Middle frontal gyrus (tissue), 1 donor: Measurements from ENCODE around the gene TUT7.
"Not testable (repeated sequence)": the region's sequence is repeated elsewhere in the genome, so short reads cannot be mapped to it uniquely, and the experiment has no call there.

Source experiments
- DNase-seq: peaks from one replicate; pipeline ENCODE4 v3.0.0-alpha.2; 2015; ENCODE audit warnings: low spot score; ENCODE audit errors: extremely low spot score

TUT7 gene

GRCh38 chr9:86350006-86350760 lies 4.0 kb downstream of the TUT7 start:
- DNase-seq, result no peak

- no peak for DNase-seq
Observed at GRCh38 chr9:86349271-86349670, 4.9 kb downstream of the TUT7 start.

DNA sequence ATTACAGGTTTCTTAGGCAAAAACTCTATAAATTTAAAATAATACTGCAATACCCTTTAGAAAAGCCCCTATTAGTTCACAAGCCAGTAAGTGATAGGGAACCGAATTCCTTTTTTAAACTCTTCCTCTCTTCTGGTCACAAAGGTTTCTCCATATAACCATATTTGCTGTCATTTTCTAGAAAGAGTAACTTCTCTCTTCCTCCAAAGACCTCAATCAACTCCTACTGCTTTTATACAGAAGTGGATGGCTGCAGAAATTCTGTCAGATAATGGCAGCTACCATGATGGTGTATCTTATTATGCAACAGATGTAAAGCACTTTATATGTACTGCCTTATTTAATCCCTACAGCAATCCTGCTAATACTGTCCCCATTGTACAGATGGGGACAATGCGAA lies 6.2 kb downstream of the TUT7 start:
- DNase-seq, result no peak

DNA sequence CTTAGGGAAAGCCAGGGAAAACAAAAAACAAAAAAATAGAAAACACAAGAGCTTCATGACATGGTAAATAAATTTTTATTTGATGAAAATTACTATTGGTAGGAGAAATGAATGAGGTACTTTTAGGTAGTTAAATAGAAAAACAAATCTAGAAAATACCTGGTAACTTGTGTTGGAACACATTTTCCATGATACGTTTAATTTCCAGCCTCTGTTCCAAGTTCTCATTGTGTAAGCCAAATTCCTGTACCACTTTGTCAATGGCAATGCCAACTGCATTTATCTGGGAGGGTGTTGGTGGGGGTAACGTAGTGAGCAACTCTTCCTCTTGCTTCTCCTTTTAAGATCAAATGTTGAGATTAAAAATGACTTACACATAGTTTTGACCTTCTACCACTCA lies 9.4 kb downstream of the TUT7 start:
- DNase-seq, result no peak

GRCh38 chr9:86342269-86342668 lies 11.9 kb downstream of the TUT7 start:
- no peak for DNase-seq

DNA sequence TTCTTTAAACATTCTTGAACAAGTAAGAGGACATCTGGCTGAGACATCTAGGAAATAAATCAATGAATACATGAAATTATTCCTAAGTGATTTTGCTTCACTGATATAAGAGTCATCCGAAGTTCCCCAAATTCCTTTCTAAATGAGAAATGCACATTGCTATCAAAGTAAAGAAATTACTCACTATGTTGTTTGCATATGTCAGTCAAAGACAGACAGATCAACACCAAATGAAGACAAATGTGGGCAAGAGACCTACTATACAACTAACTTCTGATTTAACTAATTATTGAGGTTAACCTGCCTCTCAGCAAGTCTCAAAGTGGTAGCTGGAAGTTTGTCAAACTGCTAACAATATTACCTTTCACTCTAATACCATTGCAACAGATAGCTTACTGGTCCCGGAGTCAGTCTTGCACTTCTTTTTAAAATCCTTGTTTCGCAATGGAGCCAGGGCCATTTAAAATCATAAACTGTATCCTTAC lies 13.2 kb downstream of the TUT7 start:
- DNase-seq, result no peak

DNA sequence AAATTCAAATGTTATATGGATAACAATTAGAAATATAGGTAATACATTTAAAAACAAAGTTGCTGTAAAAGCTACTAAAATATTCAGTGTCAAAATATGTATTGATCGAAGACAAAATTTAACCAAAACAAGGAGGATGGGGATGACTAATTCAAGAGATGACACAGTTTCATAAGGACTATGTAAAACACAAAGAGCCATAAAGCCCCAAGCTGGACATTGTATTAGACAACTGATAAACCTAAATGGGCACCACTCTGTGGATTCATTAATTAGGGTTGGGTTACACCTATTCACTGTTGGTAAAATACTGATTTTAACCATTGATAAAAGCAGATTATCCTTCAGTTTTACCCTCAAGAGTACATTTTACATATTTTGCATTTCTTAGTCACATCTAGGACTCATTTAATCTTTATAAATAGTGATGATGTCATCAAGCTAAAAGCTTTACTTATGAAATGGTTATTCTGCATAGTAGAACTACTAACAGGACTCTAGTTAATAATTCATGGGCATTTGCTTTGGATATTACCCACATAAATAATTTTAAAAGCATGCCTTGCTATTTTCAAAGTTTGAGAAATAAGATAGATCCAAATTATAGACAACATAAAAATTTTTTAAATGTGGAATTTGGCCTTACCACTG lies 13.7 kb downstream of the TUT7 start:
- DNase-seq, result no peak

- no peak for DNase-seq
Observed at GRCh38 chr9:86337469-86338108, 16.6 kb downstream of the TUT7 start.

DNA sequence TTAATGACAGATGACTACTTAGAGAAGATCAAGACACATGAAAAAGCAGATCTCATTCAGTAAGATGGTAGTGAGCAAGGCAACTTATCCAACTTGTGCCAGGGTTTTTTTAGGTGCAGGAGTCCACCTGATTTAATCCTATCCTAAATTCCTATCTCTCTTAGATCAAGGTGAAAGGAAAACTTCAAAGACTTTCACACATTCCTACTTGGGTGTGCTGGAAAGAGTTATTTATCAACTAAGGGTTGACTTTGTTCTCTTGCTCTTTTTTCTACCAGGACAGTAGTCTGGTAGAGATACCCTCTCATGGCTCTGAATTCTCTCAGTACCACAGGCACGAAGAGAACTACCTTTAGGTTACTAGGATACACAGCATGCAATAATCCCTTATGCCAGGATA lies 18.2 kb downstream of the TUT7 start:
- DNase-seq, result no peak

DNA sequence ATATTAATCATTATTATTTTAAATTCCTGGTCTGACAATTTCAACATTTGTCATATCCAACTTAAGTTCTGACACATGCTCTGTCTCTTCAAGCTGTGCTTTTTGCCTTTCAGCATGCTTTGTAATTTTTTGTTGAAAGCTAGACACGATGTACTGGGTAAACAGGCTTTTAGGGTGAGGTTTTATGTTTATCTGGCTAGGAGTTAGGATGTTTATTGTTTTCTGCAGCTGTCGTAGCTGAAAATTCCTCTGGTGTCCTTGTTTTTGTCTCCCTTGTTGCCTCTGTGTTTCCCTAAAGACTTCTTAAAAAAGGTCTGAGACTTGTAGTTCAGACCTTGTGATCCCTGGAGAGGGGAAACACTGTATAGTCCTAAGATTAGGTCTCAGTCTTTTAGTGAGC lies 20.6 kb downstream of the TUT7 start:
- DNase-seq, result no peak

DNA sequence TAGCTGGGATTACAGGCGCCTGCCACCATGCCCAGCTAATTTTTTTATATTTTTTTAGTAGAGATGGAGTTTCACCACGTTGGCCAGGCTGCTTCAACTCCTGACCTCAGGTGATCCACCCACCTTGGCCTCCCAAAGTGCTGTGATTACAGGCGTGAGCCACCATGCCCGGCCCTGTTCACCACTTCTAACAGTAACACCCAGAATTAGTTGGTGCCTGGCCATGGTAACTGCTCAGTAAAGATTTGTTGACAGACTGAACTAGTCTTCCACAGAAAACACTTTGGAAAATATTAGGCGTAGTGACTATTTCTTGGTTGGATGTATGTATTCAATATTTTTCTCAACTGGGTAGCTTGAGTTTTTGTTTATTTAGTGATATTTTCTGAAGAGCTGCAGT lies 24.0 kb downstream of the TUT7 start:
- DNase-seq, result no peak

- DNase-seq, result no peak
Observed at GRCh38 chr9:86329649-86330048, 24.6 kb downstream of the TUT7 start.

GRCh38 chr9:86328156-86328555 lies 26.1 kb downstream of the TUT7 start:
- DNase-seq, result no peak

- no peak for DNase-seq
Observed at GRCh38 chr9:86326536-86326935, 27.7 kb downstream of the TUT7 start.

- DNase-seq, result no peak
Observed at GRCh38 chr9:86324901-86325300, 29.3 kb downstream of the TUT7 start.

- no peak for DNase-seq
Observed at GRCh38 chr9:86324308-86324707, 29.9 kb downstream of the TUT7 start.

GRCh38 chr9:86322973-86323644 lies 31.1 kb downstream of the TUT7 start:
- DNase-seq, result no peak

- no peak for DNase-seq
Observed at GRCh38 chr9:86321373-86321772, 32.8 kb downstream of the TUT7 start.

DNA sequence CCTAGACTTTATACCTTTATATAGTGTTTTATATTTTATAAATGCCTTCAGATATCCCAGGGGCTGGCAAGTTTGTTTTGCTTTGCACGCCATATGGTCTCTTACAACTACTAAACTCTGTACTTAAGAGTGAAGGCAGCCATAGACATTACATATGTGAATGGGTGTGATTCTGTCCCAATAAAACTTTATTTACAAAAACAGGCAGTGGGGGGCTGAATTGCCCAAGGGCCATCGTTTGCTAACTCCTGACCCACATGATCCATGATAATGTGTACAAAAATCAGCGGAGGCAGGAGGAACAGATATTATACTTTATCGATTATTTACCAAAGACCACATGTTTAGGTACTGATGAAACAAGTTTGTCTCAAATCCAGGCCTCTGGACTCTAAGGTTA lies 36.0 kb downstream of the TUT7 start:
- DNase-seq, result no peak

GRCh38 chr9:86315078-86315477 lies 39.1 kb downstream of the TUT7 start:
- DNase-seq, result no peak

GRCh38 chr9:86312959-86313358 lies 41.3 kb downstream of the TUT7 start:
- DNase-seq, result not testable (repeated sequence)

DNA sequence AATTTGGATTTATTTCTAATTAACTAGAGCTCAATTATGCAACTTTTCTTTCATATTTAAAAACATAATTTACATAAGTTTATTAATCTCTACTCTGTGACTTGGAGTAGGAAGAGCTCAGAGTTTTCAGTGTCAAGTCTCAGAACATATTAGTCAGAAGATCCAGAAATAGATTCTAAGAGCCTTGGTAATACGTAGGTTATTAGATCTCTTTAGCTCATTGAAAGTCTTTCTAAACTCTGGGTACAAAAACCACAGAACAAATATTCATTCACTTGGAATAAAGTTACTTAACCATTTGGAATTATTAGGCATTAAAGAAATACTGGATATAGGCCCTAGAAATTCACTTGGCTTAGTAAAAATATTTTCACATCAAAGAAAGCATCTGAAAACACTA lies 45.5 kb downstream of the TUT7 start:
- DNase-seq, result no peak
